CD4-positive, alpha-beta T cell treated with Interleukin-1 beta for 1 hour (primary cell): Measurements from ENCODE around the gene BCL6.

ENCODE experiments used
- DNase-seq, 2 donors: peaks; one replicate each; pipeline ENCODE4 v3.0.0-alpha.2; 2020 to 2022

Gene BCL6

DNA sequence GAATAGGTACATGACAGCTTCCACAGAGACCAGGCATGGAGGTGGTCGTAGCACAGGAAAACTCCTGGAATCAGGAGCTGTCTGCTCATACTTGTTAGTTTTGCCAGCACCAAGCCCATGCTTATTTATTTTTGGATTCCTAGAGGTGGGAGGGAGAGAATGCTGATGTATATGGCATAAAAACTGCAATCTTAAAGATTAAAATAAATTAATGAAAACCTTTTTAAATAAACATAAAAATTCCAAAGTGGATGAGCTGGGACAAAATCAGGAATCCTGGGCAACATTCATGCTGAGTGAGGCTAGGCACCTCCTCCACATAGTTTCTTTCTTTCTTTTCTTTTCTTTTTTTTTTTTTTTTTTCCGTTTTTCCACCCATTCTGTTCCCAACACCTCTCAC is 14.3 kb upstream of the BCL6 start:
- no peak for DNase-seq

DNA sequence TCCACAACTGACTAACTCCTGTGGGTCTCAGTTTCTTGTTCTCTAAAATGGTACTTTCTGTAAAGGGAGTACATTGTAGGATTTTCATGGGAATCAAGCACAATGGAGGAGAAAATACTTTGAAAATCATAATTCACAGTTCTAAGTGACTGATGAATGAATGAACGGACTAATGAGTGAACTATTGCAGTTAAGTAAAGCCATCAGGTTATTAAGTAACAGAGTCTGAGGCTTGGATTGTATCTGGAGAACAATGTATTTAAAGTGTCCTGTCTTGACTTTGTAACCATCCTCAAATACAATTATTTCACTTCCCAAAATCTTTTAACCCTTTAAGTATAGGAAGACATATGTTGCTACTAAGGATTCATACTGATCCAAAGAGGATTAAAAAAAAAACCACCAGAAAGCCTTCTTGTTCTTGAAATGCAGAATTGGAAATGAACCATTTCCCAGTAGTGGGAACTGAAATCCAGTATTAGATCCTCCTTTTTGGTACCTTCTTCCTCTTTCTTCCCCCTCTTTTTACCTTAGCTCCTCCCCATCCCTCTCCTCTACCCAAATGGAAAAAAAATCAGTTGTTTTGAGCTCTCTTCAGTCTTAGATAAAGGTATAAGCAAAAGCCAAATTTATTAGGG is 13.2 kb upstream of the BCL6 start:
- DNase-seq, result no peak

- no peak for DNase-seq
These were observed 8.2 kb upstream of the BCL6 start for GRCh38 chr3:187753516-187753915.

- no peak for DNase-seq
These were observed 5.3 kb upstream of the BCL6 start for GRCh38 chr3:187750513-187751123.

DNA sequence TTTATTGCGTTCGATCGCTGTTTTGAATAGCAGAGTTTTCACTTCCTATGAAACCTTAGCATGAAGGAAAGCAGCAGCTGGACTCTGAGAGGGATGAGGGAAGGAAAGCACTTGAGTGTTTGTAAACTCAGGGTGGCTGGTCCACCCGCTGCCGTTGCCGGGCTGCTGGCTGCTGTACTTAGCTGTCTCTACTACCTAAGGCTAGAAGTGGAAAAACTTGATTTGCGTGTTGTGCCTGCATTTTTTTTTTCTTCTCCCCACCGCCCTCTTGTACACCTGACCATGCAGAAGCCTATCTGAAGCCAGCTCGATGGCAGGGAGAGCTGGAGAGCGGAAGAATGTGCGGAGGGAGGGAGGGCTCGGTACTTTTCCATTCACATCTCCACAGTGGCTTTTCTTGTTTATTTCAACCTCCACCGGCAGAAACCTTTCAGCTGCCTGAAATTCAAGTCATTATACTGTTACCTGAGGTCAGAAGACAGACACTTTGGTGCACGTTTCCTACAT is 4.8 kb upstream of the BCL6 start:
- no peak for DNase-seq

DNA sequence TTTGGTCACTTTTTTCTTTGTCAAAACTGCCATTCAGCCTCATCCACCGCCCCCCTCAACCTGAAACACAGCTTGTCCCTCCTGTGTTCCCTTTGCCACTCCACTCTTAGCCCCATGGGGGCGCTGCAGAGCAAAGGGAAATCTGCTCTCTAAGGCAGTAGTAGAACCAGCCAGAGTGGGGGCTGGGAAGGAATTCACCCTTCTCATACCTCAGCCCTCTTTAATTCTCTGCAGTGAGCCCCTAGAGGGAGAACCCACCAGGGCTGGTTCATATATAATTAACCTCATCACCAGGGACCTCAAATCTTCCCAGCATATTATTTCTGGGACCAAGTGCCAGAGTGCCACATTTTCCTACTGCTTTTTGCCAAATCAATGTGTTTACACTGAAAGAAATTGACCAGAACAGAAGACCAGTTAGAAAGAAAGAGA is 2.8 kb upstream of the BCL6 start:
- peak; percentile 86 to 90 for DNase-seq

DNA sequence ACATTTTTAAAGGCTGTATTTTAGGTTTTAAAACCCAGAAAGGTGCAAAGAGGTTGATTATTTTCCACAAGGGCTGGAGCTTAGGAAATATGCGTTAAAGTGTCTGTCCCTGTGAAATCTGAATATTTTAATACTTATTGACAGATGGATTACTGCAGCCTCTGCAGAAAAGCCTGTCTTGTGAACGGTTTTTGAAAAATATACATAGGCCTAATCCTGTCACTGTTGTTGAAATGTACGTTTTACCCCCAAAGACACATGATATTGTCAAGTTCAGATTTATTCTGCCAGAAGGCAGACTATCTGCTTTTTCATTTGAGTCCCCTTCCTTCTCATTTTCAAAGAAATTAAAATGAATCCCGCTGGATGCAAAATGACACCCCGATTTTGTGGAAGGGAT is 2.2 kb upstream of the BCL6 start:
- no peak for DNase-seq

- no peak for DNase-seq
These were observed 1.4 kb upstream of the BCL6 start for GRCh38 chr3:187746442-187747281.

DNA sequence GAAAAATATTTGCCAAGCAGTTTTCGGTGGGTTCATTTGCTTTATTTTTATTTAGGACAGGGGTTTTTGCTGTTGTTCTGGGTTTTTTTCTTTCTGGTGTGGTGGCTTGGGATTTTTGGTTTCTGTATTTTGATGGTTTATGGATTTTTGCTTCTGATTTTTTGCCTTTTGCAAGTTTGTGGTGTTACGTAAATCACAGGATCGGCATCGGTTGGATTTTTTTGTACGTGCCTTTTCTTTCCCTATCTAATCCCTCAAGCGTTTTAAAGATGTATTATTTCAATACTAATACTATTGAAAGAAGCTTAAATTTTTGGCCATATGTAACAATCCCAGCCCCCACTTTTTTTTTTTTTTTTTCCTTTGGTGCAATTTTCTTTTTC is 782 bp upstream of the BCL6 start:
- no peak for DNase-seq

- peak; percentile 57 to 64 for DNase-seq
These were observed 808 bp downstream of the BCL6 start for GRCh38 chr3:187744169-187745151.

GRCh38 chr3:187743195-187744141 is 1.8 kb downstream of the BCL6 start:
- peak; percentile 45 to 50 for DNase-seq

- peak in 1 of 2 donors; percentile 31 for DNase-seq
These were observed 2.7 kb downstream of the BCL6 start for GRCh38 chr3:187742351-187743171.

GRCh38 chr3:187741403-187742350 is 3.6 kb downstream of the BCL6 start:
- peak; percentile 74 to 77 for DNase-seq

GRCh38 chr3:187740421-187741399 is 4.6 kb downstream of the BCL6 start:
- peak; percentile 67 to 70 for DNase-seq

GRCh38 chr3:187739561-187740332 is 5.5 kb downstream of the BCL6 start:
- DNase-seq, result peak; percentile 81 to 84

- peak in 1 of 2 donors; percentile 31 for DNase-seq
These were observed 6.1 kb downstream of the BCL6 start for GRCh38 chr3:187739094-187739560.
